Measurements from ENCODE around the gene MRPL39.

MRPL39 gene

DNA sequence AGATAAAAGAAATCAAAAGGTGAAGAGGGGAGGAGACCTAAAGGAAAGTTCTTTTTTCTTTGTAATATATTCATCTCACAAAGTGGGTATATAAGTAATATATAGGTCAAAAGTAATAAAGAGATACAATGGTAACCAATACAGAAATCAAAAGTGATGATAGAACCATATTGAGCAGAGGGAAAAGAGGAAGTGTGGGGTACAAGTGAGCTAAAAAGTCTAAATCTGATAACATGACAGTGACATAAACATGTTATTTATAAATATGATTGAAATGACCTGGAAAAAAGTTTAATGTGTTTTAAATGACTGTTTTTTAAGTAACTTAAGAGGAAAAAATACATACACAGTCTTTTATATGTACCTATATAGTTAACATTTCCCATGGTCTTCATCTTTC lies 70.5 kb downstream of the MRPL39 start:
- DNase-seq (ENCODE audit: low read depth in 3 of 3), result no peak

GRCh38 chr21:25535849-25536248 lies 71.4 kb downstream of the MRPL39 start:
- no peak for DNase-seq (ENCODE audit: low read depth in 3 of 3)

Measured in stimulated activated CD4-positive, alpha-beta T cell treated with anti-CD3 and anti-CD28 coated beads, TNF-alpha, amount 100 ng/mL, for 48 hours (primary cell).